K562 (cell line): ENCODE measurements around the gene MET. TPM values are rescaled to one million over a fixed set of nuclear protein-coding genes. Genes with fewer than 3 reads are reported as not detected.

Experiments used
- ATAC-seq: fragments of 200-7000 bp; cut with Tn5 transposase; 3 replicates; pipeline ENCODE4 v1.9.1; 2020; ENCODE audit warnings: moderate library complexity
- BruUV-seq: library from RNA; stranded (reverse); fragments of 400-500 nt; replicated peaks from 2 replicates; lab custom pipeline; 2021; lab: Mats Ljungman, UMichigan
- CTCF ChIA-PET: fragments of 300-600 bp; formaldehyde crosslinking; extraction: SDS; loops from one replicate; lab custom pipeline; 2021; ENCODE audit warnings: low intra/inter-chr PET ratio; lab: Yijun Ruan, JAX
- POLR2A ChIA-PET: fragments of 300-600, 350-650 bp; sonication (Branson Sonifier 250); formaldehyde crosslinking; extraction: SDS; loops from one replicate; lab custom pipeline; 2021; ENCODE audit warnings: antibody characterized with exemption, inconsistent platforms; lab: Yijun Ruan, JAX
- DNase-seq, 4 experiments: peaks; one replicate each; pipeline versions ENCODE4 v3.0.0 to v3.0.0-alpha.2; 2011 to 2018; ENCODE audit warnings: low spot score in 3 of 4, mixed read lengths in 3 of 4; ENCODE audit errors: extremely low read depth in 1 of 4
- FAIRE-seq: peaks from 2 replicates; lab custom pipeline; 2011; peaks lifted over from hg19 to GRCh38; lab: Jason Lieb, UNC
- H2AFZ ChIP-seq: 2 replicates; pipeline ENCODE4 v1.6.0; 2011; ENCODE audit warnings: low read depth, low read length, control low read depth, inconsistent platforms
- H3K27ac ChIP-seq: fragments of 200-600 bp; 3 replicates; pipeline ENCODE4 v1.8.0; 2011; ENCODE audit warnings: low read depth, mild to moderate bottlenecking, control low read depth, inconsistent platforms, low read length, moderate library complexity, mixed read lengths; ENCODE audit errors: extremely low read depth
- H3K27me3 ChIP-seq, 2 experiments: fragments of 300-600 bp in 1 of 2; 2 replicates in 1 of 2; 3 replicates in 1 of 2; pipeline versions ENCODE4 v1.6.0 to v1.8.0; 2011; ENCODE audit warnings: inconsistent platforms in 2 of 2, low read length in 2 of 2, mild to moderate bottlenecking in 1 of 2, mixed read lengths in 1 of 2, moderate library complexity in 1 of 2; ENCODE audit not compliant: control insufficient read depth in 2 of 2, insufficient read depth in 2 of 2
- H3K36me3 ChIP-seq: fragments of 300-600 bp; 3 replicates; pipeline ENCODE4 v1.8.0; 2011; ENCODE audit warnings: mild to moderate bottlenecking, low read length, inconsistent platforms; ENCODE audit not compliant: control insufficient read depth, insufficient read depth
- H3K4me1 ChIP-seq, 2 experiments: fragments of 200-600 bp in 1 of 2; replicated peaks in 1 of 2; 2 replicates in 1 of 2; 3 replicates in 1 of 2; pipeline versions ENCODE4 v1.5.1 to v1.8.0; 2011; ENCODE audit warnings: inconsistent platforms in 2 of 2, low read length in 2 of 2, mild to moderate bottlenecking in 1 of 2, mixed read lengths in 1 of 2, moderate library complexity in 1 of 2; ENCODE audit not compliant: control insufficient read depth in 2 of 2, insufficient read depth in 2 of 2
- H3K4me2 ChIP-seq: 2 replicates; pipeline ENCODE4 v1.6.1; 2011; ENCODE audit warnings: low read length, control low read depth, inconsistent platforms, mixed read lengths; ENCODE audit not compliant: insufficient read depth
- H3K4me3 ChIP-seq: fragments of 200-600 bp; sonication (generic), shearing (Covaris generic); 2 replicates; pipeline ENCODE4 v1.5.1; 2016; ENCODE audit warnings: control low read depth, inconsistent platforms
- H3K79me2 ChIP-seq: fragments of 200-600 bp; 3 replicates; pipeline ENCODE4 v1.8.0; 2011; ENCODE audit warnings: low read length, inconsistent platforms; ENCODE audit not compliant: control insufficient read depth, insufficient read depth
- H3K9ac ChIP-seq, 2 experiments: 2 replicates each; pipeline versions ENCODE4 v1.6.0 to v1.6.1; 2011; ENCODE audit warnings: low read depth in 2 of 2, low read length in 2 of 2, control low read depth in 1 of 2, inconsistent platforms in 1 of 2, mild to moderate bottlenecking in 1 of 2, mixed read lengths in 1 of 2; ENCODE audit not compliant: insufficient read depth in 1 of 2
- H3K9me1 ChIP-seq: one replicate; pipeline ENCODE4 v1.6.0; 2011; ENCODE audit warnings: inconsistent platforms, mild to moderate bottlenecking, low read length, moderate library complexity; ENCODE audit not compliant: control insufficient read depth, insufficient read depth
- H3K9me3 ChIP-seq: replicated peaks from 2 replicates; pipeline ENCODE4 v1.5.1; 2011; ENCODE audit warnings: low read depth, low read length, inconsistent platforms; ENCODE audit not compliant: control insufficient read depth, insufficient read depth
- H4K20me1 ChIP-seq: replicated peaks from 2 replicates; pipeline ENCODE4 v1.6.1; 2011; ENCODE audit warnings: low read length, inconsistent platforms, mixed read lengths; ENCODE audit not compliant: control insufficient read depth, insufficient read depth
- CCAR2 ChIP-seq: fragments of 200-400 bp; formaldehyde crosslinking; IDR thresholded peaks from 2 replicates; pipeline ENCODE4 v1.6.1; 2017; ENCODE audit warnings: mild to moderate bottlenecking, low read depth, low read length
- CEBPG ChIP-seq, 3 experiments: fragments of 200-800 bp in 1 of 3; sonication (Bioruptor generic) in 1 of 3; sonication (generic) in 1 of 3; formaldehyde crosslinking in 1 of 3; IDR thresholded peaks in 2 of 3; conservative IDR thresholded peaks in 1 of 3; 2 replicates each; pipeline versions ENCODE4 v1.6.1 to v1.8.0; 2016 to 2022; ENCODE audit warnings: missing compliant biosample characterization in 2 of 3, missing genetic modification characterization in 2 of 3, mild to moderate bottlenecking in 1 of 3, missing genetic modification reagents in 1 of 3
- FOXJ2 ChIP-seq: fragments of 200-800 bp; sonication (Bioruptor generic); IDR thresholded peaks from 2 replicates; pipeline ENCODE4 v1.6.1; 2016; ENCODE audit warnings: missing genetic modification characterization, missing compliant biosample characterization
- WGBS: fragments of 100-300 bp; shearing (Covaris generic); methylation state at CpG from one replicate; pipeline ENCODE4 v1.1.6; 2016; ENCODE audit warnings: low coverage, mixed read lengths; ENCODE audit not compliant: insufficient coverage; ENCODE audit errors: missing lambda C conversion rate; 5-methylcytosine and 5-hydroxymethylcytosine counted together
- in situ Hi-C: fragments of 300-500 bp; cut with MboI; formaldehyde crosslinking; loops from 4 replicates; pipeline ENCODE4 v1.15.0; 2018; ENCODE audit warnings: inconsistent platforms, mixed read lengths
- intact Hi-C: fragments of 100-400 bp; cut with micrococcal nuclease; formaldehyde crosslinking; loops from 2 replicates; pipeline ENCODE4 v1.14.2; 2022
- polyA plus RNA-seq, 8 experiments: library from polyadenylated mRNA; depleted of rRNA in 4 of 8; stranded (reverse) in 5 of 8; unstranded in 3 of 8; fragments of >200 nt; fragmentation: Nextera tagmentation in 2 of 8; fragmentation: Illumina TruSeq in 1 of 8; extraction: Ambion mirVana in 2 of 8; extraction: Trizol in 1 of 8; gene quantifications; 2 replicates each; pipeline versions ENCODE4 v1.2.1 to v1.2.3, GENCODE V29; 2011 to 2014; ENCODE audit warnings: inconsistent platforms in 1 of 8, missing spikeins in 1 of 8
- total RNA-seq, 7 experiments: library from RNA; depleted of rRNA in 6 of 7; stranded (reverse); fragments of >200 nt in 6 of 7; fragmentation: Illumina TruSeq in 2 of 7; extraction: Trizol in 2 of 7; gene quantifications; 2 replicates each; pipeline versions ENCODE4 v1.2.1 to v1.2.3, GENCODE V29; 2011 to 2021; ENCODE audit warnings: low replicate concordance in 1 of 7
- TF ChIP-seq, protein P1 (sequence below): fragments of 450-650 bp; formaldehyde crosslinking; IDR thresholded peaks from 2 replicates; pipeline ENCODE4 v1.4.0; 2020; ENCODE audit warnings: mild to moderate bottlenecking

The MET gene
- total and polyA plus RNA-seq, 9 of the 15 experiments (the other 6 are each of a cell fraction or from before 2014, with no cell fraction given) = 0.84 to 2.4 (median 1.1) TPM

DNA sequence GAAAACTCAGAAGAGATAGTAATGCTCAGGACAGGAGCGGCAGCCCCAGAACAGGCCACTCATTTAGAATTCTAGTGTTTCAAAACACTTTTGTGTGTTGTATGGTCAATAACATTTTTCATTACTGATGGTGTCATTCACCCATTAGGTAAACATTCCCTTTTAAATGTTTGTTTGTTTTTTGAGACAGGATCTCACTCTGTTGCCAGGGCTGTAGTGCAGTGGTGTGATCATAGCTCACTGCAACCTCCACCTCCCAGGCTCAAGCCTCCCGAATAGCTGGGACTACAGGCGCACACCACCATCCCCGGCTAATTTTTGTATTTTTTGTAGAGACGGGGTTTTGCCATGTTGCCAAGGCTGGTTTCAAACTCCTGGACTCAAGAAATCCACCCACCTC is 124.5 kb downstream of the MET start (continued):
- TF ChIP-seq CCAR2 = no peak
- TF ChIP-seq, all 486 proteins: peak for 0

DNA sequence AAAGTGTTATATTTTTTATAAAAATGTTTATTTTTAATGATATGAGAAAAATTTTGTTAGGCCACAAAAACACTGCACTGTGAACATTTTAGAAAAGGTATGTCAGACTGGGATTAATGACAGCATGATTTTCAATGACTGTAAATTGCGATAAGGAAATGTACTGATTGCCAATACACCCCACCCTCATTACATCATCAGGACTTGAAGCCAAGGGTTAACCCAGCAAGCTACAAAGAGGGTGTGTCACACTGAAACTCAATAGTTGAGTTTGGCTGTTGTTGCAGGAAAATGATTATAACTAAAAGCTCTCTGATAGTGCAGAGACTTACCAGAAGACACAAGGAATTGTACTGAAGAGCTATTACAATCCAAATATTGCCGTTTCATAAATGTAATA is 125.6 kb downstream of the MET start:
- no peak for FAIRE-seq
- H2AFZ ChIP-seq = no peak overlapping the region

More for the DNA sequence above, 125.6 kb downstream of the MET start:
- TF ChIP-seq, protein P1, sequence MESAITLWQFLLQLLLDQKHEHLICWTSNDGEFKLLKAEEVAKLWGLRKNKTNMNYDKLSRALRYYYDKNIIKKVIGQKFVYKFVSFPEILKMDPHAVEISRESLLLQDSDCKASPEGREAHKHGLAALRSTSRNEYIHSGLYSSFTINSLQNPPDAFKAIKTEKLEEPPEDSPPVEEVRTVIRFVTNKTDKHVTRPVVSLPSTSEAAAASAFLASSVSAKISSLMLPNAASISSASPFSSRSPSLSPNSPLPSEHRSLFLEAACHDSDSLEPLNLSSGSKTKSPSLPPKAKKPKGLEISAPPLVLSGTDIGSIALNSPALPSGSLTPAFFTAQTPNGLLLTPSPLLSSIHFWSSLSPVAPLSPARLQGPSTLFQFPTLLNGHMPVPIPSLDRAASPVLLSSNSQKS = no peak
- TF ChIP-seq FOXJ2 (tag) (peak; percentile 28; the same call in 1 of the 2 replicates), CEBPG (CRISPR knock-in tag; IDR thresholded peaks at IDR 0.05) (no peak), CEBPG (tag; conservative IDR thresholded peaks at IDR 0.05 in 1 of 2, IDR thresholded peaks at IDR 0.05 in 1 of 2) (peak in 1 of 2 experiments; percentile 25; a peak in 1 of 4 replicates)
- Histone ChIP-seq H3K4me1 (no peaks in the 10 kb centered on the region), H3K9me3 (no peaks in the 10 kb centered on the region), H3K27me3 (peaks cover 18 to 27% of the 10 kb centered on the region in 2 experiments), H3K4me2 (no peak overlapping the region), H3K9ac (no peak overlapping the region), H3K9me1 (no peaks in the 10 kb centered on the region), H3K79me2 (no peaks in the 10 kb centered on the region), H4K20me1 (no peaks in the 10 kb centered on the region), H3K4me3 (no peak overlapping the region), H3K27ac (no peak overlapping the region), H3K36me3 (no peaks in the 10 kb centered on the region)
- in situ Hi-C loops = no loop called here
- ATAC-seq (no peak), DNase-seq (no peak)
- intact Hi-C loops = no loop called here
- CTCF ChIA-PET = no interaction called here
- POLR2A ChIA-PET = no interaction called here
- BruUV-seq = no TSS peak
- 2% methylated on average over 2 of the region's 2 CpGs for WGBS
